OCI-LY7 (cell line): Measurements from ENCODE around the gene DSN1.

ENCODE experiments used
- CTCF ChIP-seq: fragments of 200-600 bp; sonication (generic); conservative IDR thresholded peaks from 2 replicates; pipeline ENCODE4 v1.5.1; 2014; ENCODE audit warnings: mild to moderate bottlenecking, antibody characterized with exemption, low read length, moderate library complexity, mixed read lengths
- EZH2phosphoT487 ChIP-seq: fragments of 200-600 bp; sonication (generic); IDR thresholded peaks from 2 replicates; pipeline ENCODE4 v1.6.1; 2018; ENCODE audit warnings: low read depth, borderline replicate concordance, mild to moderate bottlenecking, mixed run types, antibody characterized with exemption, low read length, moderate library complexity, mixed read lengths

DNA sequence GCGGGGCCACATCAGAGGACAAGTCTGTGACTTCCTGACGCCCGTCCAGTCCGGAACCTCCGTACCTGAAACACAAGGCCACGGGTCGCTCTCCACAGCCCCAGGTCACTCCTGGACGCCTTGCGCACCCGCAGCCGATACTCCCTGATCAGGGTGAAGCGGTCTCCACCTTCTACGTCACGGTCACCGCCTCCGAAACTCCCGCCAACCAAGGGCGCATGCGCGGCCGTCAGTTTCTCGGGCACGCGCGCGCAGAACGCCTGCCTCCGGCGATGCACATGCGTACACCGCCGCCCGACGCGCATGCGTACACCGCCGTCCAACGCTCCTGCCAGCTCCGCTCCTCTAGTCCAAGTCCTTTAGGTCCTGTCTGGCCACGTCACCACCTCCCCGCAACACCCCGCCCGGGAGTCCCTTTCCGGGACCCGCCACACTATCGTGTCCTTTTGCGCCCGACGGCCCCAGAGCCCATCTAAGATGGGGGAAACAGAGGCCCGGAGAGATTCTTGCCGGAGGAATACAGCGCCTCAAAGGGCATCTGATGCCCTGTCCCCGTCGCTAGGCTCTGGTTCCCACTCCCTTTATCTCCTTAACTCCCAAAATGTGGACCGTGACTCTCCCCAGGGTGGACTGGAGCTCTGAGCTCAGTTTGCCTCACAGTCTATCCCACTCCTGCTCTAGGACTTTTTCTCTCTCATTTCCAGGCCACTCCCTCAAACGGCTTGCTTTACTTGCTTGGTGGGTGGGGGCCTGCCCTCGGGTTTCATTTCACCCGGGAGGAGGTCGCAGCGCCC is at the start of gene DSN1:
- no peak for TF ChIP-seq CTCF
- TF ChIP-seq EZH2phosphoT487: no peak
